M059J (cell line): ENCODE measurements around the gene ATRX. TPM values are rescaled to one million over a fixed set of nuclear protein-coding genes. Genes with fewer than 3 reads are reported as not detected.
A peak's percentile ranks its signal among the peaks of the same experiment; 100 is the strongest.
"Not testable (repeated sequence)": the region's sequence is repeated elsewhere in the genome, so short reads cannot be mapped to it uniquely, and the experiment has no call there.

Source experiments
- DNase-seq: peaks from one replicate; pipeline ENCODE4 v3.0.0-alpha.2; 2012; ENCODE audit warnings: low read depth
- total RNA-seq: library from RNA; depleted of rRNA; stranded (reverse); fragments of >200 nt; shearing (Covaris generic); gene quantifications from 2 replicates; pipeline ENCODE4 v1.2.3, GENCODE V29; 2014; rRNA removed

The ATRX gene
- 46.0 and 60.1 TPM in 2 replicates for total RNA-seq

- DNase-seq, result peak; percentile 87
Observed at GRCh38 chrX:77785486-77786364, at the start of gene ATRX. Gene ATRX, minus strand, starts transcription at chrX:77786216. Its CDS starts 215 bp downstream, at chrX:77786001.

DNA sequence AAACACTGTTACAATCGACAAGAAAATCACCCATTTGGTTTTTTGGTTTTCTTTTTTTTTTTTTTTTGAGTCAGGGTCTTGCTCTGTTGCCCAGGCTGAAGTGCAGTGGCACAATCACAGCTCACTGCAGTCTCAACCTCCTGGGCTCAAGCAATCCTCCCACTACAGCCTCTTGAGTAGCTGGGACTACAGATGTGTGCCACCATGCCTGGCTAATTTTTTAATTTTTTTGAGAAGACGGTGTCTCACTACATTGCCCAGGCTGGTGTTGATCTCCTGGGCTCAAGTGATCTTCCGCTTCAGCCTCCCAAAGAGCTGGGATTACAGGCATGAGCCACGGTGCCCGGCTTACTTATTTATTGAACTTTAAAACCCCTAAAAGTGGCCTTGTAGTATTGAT, 45.5 kb upstream of the ATRX start:
- DNase-seq, result not testable (repeated sequence)

- DNase-seq, result not testable (repeated sequence)
Observed at GRCh38 chrX:77821989-77822388, 36.0 kb upstream of the ATRX start.

GRCh38 chrX:77820091-77820727, 34.2 kb upstream of the ATRX start:
- no peak for DNase-seq

DNA sequence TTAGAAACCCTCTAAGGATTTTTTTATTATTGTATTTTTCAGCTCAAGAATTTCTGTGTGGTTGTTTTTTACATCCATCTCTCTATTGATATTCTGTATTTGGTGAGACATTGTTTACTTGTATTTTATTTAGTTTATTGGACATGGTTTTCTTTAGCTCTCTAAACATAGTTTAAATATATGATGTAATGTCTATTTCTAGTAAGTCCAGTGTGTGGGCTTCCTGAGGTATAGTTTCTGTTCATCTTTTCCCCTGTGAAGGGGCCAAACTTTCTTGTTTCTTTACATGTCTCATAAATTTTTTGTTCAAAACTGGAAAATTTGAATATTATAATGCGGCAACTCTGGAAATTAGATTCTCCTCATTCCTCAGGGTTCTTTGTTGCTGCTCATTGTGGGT, 28.2 kb upstream of the ATRX start:
- DNase-seq, result no peak

DNA sequence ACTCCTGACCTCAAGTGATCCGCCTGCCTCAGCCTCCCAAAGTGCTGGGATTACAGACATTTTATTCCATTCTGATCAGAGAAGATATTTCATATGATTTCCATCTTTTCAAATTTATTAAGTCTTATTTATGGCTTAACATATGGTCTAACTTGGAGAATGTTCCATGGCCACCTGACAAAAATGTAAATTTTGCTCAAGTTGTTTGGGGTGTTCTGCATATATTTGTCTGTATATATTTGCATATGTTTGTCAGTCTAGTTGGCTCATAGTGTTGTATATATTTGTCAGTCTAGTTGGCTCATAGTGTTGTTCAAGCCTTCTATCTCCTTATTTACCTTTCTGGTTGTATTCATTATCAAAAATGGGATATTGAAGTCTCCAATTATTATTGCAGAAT, 16.2 kb upstream of the ATRX start:
- no peak for DNase-seq

- DNase-seq, result no peak
Observed at GRCh38 chrX:77795124-77795523, 9.1 kb upstream of the ATRX start.

GRCh38 chrX:77793946-77794345, 7.9 kb upstream of the ATRX start:
- no peak for DNase-seq

GRCh38 chrX:77788050-77788449, 2.0 kb upstream of the ATRX start:
- DNase-seq, result peak; percentile 59

GRCh38 chrX:77786365-77786680, 307 bp upstream of the ATRX start:
- no peak for DNase-seq

GRCh38 chrX:77779695-77780094, 6.3 kb downstream of the ATRX start:
- DNase-seq, result no peak

DNA sequence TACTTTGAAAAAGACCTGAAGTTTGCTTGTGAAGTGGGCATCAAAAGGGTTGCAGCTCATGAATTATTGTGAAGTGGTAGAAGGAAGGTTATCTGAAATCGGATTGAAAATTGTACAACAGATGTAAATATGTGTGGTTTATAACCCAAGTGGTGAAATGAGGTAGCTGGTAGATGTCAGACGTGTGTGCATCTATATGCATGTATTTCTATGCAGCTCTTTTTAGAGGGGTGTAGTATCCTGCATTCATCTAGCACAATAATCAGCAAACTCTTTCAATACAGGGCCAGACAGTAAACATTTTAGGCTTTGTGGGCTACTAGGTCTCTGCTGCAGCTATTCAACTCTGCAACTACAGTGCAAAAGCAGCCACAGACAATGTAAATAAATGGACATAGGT, 9.4 kb downstream of the ATRX start:
- no peak for DNase-seq

GRCh38 chrX:77771601-77772000, 14.4 kb downstream of the ATRX start:
- DNase-seq, result no peak

DNA sequence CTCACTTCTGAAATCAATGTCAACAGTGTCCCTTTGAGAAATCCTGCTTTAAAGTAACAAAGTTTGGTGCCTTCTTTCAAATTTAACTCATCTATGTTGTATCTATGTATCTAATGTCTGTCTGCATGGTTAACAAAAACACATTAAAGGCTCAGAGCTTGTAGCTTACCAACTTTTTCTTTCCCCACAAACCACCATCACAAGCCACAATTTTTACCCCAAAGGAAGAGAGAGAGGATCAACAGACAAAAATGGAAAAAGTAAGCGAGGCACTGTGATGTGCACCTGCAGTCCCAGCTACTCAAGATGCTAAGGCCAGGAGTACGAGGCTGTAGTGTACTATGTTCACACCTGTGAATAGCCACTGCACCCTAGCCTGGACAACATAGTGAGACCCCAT, 17.2 kb downstream of the ATRX start:
- DNase-seq, result no peak

GRCh38 chrX:77766212-77766611, 19.8 kb downstream of the ATRX start:
- not testable (repeated sequence) for DNase-seq

DNA sequence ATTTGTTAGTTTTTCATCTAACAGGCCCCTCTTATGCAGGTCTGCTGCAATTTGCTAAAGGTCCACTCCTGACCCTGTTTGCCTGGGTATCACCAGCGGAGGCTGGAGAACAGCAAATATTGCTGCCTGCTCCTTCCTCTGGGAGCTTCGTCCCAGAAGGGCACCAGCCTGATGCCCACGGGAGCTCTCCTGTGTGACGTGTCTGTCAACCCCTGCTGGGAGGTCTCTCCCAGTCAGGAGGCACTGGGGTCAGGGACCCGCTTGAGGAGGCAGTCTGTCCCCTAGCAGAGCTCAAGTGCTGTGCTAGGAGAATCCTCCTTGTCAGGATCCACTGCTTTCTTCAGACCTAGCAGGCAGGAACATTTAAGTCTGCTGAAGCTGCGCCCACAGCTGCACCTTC, 30.5 kb downstream of the ATRX start:
- DNase-seq, result no peak

- not testable (repeated sequence) for DNase-seq
Observed at GRCh38 chrX:77753942-77754341, 32.1 kb downstream of the ATRX start.

- DNase-seq, result peak; percentile 13
Observed at GRCh38 chrX:77749695-77750094, 36.3 kb downstream of the ATRX start.

- DNase-seq, result peak; percentile 82
Observed at GRCh38 chrX:77743720-77744119, 42.3 kb downstream of the ATRX start.

DNA sequence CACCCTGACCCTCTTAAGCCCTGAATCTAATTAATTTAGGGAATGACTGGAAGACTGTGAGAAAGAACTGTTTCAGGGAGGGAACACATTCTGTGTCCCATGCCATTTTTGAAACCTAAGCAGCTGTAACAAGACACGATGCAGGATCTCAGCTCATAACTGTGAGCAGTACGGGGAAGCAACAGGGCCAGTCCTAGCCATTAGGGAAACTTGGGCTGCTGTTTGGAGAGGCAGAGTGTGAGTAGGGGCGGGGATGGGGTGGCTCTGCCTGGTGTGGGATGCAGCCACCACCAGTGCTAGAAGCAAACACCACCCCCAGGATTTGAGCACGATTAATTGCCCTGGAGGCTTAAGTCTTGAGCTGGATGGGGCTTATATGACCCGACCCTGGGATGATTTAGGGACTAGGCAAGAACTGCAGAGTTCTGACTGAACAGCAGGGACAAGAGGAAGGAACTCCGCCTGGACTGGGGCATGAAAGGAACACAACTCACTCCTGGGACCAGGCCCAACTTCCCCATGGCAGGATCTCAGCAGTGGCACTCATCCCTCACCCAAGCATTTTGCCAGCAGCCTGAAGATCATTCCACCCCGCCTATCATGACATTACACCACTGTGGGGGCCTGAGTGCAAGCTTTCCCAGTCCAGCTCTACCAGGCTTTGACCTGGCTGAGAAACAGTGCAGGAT, 43.1 kb downstream of the ATRX start:
- peak; percentile 22 for DNase-seq

DNA sequence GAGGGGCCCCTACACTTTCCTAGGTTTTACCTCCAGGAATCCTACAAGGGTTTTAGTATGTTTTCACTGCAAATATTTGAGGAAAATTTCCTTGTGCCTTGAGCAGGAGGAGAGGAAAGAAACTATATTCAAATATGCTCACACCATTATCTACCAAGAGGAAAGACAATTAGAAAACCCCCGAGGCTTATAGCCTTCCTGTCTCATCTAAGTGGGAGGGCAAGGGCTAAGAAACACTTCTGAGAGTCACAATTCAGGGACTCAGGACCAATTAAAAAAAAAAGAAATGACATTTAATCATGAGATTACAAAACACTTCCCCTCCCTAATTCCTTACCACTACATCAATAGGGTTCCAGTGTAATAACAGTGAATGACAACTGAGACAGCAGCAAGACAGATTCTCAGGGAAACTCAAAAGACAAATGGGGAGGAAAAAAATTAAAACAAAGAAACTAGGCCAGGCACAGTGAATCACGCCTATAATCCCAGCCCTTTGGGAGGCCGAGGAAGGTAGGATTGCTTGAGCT, 45.6 kb downstream of the ATRX start:
- peak; percentile 7 for DNase-seq

- DNase-seq, result no peak
Observed at GRCh38 chrX:77733342-77733741, 52.7 kb downstream of the ATRX start.
